GM18507 (cell line): ENCODE results near the gene COL4A2.

Experiments
- DNase-seq: peaks from one replicate; pipeline ENCODE4 v3.0.0; 2011; ENCODE audit warnings: low read depth; ENCODE audit not compliant: insufficient read length; ENCODE audit errors: extremely low spot score
- FAIRE-seq: peaks from 2 replicates; lab custom pipeline; 2011; peaks lifted over from hg19 to GRCh38; lab: Jason Lieb, UNC

The COL4A2 gene

DNA sequence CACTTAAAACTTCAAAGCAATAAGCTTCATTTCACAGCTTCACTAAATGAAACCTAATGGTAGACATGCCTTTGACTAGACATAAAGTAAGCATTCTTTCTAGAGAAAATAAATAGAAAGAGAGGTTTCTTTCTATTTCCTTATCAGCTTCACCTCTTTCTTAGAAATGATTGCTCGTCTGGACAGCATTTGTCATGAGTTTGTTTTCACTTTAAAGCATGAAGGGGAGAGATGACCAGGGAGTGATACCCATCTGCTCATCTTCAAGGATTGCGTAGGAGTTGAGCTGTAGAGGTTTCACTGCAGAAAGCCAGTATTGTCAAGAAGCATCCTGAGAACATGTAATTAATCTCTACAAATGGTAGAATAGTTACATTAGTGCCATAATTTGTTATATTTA lies 61.3 kb downstream of the COL4A2 start:
- FAIRE-seq: no peak

DNA sequence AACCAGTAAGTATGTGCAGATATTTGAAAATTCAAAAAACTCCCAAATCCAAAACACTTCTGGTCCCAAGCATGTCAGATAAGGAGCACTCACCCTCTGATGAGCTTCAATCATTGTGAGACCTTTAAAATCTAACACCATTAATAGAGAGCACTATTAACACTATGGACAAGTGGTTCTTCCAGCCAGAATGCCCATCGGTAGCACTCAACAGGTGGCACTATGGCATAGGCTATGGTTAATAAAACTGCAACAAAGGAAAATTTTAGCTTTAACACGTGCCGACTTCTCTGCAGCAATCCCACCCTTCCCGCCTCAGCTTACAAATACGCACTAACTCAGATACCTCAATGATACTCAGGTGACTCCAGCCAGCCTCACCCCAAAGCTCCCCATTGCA lies 62.3 kb downstream of the COL4A2 start:
- FAIRE-seq: no peak

More for the DNA sequence above, 61.3 kb downstream of the COL4A2 start:
- DNase-seq: no peak

DNA sequence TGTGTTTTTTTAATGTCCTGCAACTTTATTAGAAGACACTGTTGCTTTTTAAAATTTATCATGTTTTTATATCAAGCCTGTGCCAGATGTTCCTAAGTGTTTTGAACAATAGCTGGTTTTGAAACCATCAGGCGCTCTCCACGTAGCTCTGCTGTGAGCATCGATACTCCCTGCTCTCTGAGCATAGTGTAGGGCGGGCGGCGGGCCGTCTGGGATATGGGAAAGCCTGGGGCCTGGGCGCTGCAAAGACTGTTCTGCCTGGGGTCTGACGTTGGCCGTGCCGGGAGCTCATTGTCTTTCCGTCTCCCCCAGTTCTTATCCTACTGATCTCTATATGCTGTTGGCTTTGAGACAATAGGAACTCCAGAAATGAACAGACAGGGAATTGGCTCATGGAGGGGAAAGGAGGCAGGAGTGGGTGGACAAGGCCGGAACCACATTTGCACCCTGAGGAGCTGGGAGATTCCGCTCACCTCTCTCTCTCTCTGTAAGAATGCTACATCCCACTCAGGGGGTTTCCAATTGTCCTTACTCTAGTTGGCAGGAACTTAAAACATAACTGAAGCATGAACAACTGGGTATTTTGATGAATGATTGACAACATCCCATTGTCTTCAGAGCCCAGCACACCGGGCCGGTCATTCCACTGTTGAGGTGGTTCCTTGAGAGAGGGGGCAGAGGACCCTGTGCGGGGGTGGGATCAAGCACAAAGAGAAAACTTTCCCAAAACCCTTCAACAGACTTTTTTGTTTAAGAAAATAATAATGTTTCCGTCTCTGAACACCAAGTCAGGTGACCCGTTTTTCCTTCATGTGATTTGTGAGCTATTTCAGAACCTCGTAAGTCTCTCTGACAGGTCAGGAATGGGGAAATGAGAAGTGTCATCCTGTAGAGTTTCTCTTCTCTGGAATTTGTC lies 64.7 kb downstream of the COL4A2 start:
- FAIRE-seq: peak; percentile 82

More for the DNA sequence above, 62.3 kb downstream of the COL4A2 start:
- no peak for DNase-seq

DNA sequence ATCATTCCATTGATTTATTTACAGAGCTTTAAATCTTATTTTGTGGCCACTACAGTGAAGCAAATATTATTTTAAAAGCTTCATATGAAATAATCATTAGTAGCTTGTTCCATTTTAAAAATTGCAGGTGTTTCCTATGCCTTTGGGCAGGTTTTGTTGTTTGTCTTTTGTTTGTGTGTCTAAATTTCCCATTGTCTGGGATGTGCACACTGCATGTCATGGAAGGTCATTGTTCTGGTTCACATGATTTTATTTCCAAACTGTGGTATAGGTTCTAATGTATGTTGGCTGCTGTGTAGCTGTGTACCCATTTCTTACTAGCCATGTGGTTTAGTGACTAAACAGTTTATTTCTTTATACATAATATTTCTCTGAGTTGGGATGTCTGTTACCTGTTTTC lies 65.6 kb downstream of the COL4A2 start:
- DNase-seq (no peak), FAIRE-seq (no peak)

More for the DNA sequence above, 64.7 kb downstream of the COL4A2 start:
- DNase-seq: no peak

DNA sequence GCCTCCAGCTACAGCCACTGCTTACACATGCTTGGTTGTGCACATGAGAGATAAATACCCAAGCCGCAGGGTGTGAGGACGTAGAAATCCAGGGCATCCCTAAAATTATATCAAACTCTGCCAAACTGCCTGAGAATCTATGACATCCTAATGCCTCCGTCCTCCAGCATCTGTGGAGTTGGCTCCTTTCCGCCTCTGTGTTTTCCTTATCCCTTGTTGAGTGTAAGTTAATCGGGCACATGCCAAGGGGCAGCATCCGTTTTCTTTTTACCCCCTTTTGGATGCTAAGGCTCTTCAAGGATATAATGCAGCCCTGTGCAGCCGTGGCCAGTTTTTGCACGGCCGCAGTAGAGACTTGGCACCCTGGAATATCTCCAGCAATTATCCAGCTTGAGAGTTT lies 66.5 kb downstream of the COL4A2 start:
- FAIRE-seq (no peak), DNase-seq (no peak)

DNA sequence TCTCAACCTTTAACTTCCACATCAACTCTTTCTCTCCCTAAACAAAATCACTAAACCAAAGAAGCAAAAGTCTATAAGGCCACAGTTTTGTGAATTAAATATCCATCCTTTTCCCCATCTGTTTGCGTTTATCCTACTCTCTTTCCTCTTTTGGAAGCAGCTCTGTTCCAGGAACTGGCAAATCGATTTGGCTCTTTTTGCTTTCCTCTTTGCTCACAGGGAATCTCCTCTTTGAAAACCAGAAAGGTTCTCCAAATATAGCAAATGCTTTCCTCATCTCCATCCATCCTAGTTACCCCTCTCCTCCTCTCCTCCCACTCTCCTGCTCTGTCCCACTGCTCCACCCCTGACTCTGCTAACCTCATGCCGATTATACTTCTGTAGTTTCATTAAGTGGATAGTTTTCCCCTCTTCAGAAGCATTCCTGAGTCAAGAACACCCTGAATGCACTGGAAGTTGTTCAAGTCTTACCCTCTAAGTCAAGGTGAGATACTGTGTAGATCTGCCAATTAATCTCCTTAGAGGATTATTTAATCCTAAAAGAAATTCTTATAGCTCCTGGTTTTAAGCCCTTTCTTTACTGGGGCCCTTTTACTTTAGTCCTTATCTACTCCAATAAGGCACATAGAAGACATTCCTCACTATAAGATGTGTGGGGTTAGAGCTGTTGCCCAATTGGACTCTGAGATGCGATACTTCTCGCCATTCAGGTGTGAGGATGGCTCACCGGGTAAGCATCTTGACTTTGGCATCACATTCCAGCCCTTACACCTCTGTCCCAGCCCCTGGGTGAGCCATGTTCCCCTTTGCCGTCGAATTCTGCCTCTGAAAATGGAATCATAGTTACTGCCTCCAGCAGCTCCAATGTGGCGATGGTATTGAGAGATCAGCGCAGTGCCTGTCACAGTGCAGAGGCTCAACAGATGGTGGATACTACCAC lies 67.6 kb downstream of the COL4A2 start:
- no peak for FAIRE-seq
- DNase-seq: no peak

DNA sequence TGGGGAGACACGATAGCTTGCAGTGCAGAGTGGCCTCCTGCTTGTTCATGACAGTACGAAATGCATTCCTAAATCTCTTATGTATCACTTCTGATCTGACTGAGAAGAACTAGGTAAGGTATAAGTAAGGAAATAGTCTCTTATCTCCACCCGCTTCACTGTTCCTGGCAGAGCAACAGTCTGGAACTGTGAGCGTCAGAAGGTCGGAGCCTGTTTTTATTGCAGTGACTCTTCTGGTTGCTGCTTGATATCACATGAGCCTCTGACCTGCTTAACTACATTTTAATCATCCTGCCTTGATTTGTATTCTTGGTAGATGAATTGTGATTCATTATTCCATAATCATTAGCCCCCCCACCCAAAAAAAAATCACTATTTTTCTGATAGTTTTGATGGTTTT lies 69.0 kb downstream of the COL4A2 start:
- DNase-seq (no peak), FAIRE-seq (no peak)

DNA sequence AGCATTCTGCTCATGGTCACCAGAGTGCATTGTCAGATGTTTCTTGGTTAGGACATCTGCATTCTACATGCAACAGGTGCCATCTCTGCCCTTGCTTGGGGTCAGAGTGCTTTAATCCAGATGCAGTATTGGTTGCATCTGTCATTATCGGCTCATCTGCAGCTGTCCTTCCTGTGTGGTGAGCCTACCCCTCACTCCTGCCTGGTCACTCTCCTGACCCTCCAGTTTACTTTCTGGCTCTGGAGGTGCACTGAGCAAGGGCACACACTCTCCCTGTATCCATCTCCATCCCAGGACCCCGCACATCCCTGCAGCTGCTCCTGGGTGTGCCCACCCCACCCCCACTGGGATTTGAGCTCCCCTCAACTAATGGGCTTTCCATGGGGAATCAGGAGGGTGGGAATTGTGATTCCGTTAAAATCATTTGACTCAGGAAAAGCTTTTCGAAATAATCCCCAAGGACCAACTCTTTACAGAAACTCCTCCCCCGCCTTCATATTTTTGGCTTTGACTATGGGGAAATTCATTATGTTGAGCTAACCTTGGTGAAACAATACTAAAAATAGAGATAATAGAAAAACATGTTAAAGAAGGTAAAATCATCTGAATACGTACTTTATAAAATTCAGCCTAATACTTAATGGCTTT lies 70.2 kb downstream of the COL4A2 start:
- DNase-seq: no peak
- no peak for FAIRE-seq

DNA sequence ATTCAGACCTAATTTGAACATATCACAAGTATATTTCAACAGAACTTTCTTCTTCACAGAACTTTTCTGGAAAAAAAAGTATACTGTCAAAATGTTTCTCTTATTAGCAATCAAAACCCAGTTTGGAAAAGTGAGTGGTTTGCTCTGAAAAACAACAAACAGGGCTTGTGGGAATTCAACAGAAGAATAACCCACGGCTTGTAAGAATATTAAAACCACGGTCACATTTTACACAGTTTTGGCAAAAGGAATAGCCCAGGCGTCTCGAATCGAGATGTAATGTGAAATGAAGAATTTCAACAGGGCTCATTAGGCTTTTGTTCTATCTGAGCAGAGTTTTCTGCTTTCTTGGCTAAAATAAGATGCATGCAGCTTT lies 70.7 kb downstream of the COL4A2 start:
- FAIRE-seq: no peak
- no peak for DNase-seq

DNA sequence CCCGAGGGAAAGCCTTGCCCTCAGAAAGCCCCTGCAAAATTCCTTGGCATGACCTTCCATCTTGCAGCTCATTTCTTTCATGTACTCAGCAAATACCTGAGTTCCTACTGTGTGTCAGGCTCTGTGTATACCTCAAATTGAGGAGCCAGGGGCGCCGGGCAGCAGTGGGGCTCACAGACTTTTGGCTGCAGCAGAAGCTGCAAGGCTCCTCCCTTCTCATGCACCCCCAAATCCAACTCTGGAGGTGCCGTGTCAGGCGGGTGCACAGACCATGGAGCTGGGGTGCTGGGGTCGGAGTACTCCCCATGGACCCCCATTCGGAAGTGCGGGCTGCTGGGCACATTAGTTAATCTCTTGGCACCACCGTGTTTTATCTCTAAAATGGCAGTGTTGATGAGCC lies 72.3 kb downstream of the COL4A2 start:
- no peak for FAIRE-seq
- DNase-seq: no peak

DNA sequence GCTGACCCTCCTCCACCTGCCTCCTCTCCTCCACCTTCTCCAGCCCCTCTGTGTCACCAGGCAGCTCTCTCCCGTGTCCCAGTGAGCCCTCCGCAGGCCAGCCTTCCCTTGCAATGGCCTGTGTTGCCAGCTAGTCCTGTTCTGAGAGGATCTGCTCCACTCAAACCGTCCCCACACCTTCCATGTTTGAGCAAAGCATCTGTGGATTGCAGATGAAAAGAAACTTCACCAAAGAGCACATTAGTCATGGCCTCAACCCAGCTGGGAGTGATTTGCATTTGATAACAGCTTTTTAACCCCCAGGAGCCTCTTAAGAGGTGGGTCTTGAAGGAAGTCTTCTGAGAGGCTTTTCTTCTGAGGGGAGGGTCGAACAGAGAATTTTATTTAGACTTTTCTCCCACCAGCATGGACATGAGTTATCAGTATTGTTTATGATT lies 72.8 kb downstream of the COL4A2 start:
- DNase-seq: no peak
- FAIRE-seq: no peak

DNA sequence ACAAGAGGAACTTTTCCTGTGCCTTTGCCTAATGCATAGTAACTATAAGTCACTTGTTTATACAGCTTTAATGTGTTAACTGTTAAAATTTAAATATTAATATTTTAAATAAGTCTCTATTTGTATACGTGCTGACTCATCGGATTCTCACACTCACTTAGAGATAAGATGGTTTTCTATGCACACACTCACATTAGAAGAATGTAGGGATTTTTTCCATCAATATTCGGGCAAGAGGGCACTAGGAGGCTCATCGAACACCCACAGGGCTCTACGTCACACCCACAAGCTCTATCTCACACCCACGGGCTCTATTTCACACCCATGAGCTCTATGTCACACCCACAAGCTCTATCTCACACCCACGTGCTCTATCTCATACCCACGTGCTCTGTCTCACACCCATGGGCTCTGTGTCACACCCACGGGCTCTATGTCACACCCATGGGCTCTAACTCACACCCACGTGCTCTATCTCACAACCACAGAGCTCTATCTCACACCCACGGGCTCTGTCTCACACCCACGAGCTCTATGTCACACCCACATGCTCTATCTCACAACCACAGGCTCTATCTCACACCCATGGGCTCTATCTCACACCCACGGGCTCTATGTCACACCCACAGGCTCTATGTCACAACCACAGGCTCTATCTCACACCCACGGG lies 73.4 kb downstream of the COL4A2 start:
- FAIRE-seq (no peak), DNase-seq (no peak)

DNA sequence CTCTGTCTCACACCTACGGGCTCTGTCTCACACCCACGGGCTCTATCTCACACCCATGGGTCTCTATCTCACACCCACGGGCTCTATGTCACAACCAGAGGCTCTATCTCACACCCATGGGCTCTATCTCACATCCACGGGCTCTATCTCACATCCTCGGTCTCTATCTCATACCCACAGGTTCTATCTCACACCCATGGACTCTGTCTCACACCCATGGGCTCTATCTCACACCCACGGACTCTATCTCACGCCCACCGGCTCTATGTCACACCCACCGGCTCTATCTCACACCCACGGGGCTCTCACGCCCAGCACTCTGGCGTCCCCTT lies 73.9 kb downstream of the COL4A2 start:
- no peak for DNase-seq
- FAIRE-seq: no peak

DNA sequence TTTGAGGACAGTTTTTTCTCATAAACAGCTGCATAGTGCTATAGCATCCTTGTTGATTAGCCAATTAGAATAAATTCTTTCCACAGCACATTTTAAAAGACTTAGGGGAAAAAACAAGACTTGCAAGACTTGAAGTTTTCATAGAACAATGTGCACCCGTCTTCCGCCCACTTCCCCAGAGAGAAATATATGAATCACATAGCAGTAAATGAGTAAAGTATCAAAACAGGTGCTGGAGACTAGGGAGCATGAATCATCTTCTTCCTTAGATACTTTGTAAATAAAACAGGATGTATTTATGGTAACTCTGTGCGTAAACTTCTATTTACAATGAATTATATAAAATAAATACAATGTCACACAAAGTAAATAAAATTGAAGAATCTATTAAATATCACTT lies 75.1 kb downstream of the COL4A2 start:
- FAIRE-seq (no peak), DNase-seq (no peak)

DNA sequence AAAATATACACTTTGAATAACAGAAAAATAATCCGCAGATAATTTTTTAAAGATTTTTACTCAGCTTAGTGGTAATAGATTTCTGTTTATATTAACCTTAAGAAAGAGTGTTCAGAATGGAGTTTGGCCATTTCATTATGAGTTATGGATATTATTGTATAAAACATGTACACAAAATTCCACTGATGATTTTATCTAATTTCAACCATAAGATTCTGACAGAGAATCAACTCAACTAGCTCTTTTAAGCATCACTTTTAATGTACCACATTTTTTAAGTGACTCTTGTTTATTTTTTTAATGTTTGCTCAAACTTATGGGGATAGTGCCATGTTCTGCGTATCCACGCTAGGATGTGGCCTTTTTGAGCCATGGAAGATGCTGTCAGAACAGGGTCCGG lies 75.7 kb downstream of the COL4A2 start:
- no peak for DNase-seq
- no peak for FAIRE-seq

DNA sequence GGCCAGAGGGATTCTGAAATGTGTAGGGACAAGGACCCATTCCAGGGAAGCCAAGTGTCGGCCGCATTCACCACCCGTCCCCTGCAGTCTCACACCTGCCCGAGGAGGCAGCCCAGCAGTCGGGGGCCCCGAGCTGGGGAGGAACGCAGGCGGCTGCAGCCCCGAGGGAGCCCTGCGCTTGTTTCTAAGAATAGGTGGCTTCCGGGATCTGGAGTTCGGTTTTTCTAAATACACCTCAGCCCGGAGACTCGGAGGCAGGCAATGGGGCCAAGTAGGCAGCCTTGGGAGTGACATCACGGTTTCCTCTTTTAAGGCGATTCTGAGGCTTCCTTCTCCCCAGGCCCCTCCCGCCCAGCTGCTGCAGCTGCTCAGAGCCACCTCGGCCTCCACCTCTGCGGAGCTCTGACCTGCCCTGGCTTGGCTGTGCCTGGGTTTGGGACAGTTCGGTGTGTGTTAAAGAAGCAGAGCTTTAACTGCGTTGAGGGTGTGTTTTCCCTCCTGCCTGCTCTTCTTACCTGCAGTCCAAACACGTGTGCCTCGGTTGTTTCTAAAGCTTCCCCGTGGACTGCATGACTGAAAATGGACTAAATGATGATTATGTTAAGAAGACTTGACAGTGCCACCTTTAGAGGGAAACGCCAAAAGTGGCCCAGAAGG lies 80.5 kb downstream of the COL4A2 start:
- FAIRE-seq (peak; percentile 69), DNase-seq (peak; percentile 54)

DNA sequence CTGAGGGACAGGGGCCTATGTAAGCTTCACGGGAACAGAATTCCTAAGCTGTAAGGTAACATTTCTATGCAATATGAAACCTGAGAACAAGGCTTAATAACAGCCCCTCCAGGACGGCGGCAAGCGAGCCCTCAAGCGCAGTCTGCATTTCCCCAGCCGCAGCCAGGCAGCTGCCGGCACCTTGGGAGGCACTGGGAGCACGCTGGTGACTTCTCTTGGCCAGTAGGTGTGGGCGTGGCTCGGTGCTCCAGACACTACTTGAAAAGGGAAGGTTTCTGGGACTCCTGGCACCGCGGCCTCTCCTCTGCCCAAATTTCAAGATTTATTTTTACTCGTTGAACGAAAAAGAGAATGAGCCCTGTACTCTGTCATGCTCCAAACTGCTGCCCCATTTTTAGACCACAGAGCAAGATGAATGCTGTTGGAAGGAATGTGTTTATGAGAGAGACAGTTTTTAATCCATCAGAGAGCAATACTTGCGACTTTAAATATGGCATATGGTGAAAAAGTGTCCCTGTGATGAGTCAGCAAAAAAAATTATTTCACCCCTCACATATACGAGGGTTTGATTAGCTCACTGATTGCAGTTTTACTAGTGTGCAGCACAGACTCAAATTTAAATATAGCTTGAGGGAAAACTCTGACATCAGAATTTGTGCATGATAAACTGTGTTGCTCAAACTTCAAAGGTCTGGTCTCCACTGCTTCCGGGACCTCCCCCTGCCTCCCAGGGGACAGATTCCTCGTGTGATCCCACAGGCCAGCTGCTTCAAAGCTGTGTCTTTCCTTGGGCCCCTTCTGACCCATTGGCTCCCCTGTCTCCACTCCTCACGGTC lies 81.2 kb downstream of the COL4A2 start:
- DNase-seq (no peak), FAIRE-seq (no peak)

DNA sequence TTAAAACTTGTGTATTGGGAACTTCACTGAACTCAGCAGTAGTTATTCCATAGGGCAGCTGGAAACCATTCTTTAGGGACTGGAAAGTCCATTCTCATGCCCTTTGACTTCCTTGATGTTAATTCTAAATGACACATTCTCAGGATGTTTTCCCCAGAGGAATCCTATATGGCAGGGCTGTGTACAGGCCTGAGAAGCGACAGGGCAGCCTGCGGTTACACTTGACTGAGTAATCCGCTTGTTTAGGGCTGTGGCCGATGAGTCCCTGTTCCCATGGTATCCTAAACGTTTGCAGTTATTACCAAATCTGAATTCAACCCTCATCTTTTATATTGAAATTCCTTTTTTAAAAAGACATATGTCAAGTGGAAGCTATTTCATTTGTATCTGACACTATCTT lies 83.5 kb downstream of the COL4A2 start:
- no peak for FAIRE-seq
- no peak for DNase-seq
